Upper lobe of left lung (tissue), 6 donors: ENCODE data around the gene BARX2. TPM values are rescaled to one million over a fixed set of nuclear protein-coding genes. Genes with fewer than 3 reads are reported as not detected.
A peak's percentile ranks its signal among the peaks of the same experiment; 100 is the strongest.

Experiments
- ATAC-seq, 2 donors: fragments of 200-7000 bp; cut with Tn5 transposase; one replicate each; pipeline ENCODE4 v1.9.1; 2022; ENCODE audit warnings: mild to moderate bottlenecking in 2 of 2, moderate library complexity in 2 of 2; ENCODE audit not compliant: low FRiP score in 2 of 2
- DNase-seq, 2 donors: peaks; one replicate each; pipeline ENCODE4 v3.0.0-alpha.2; 2019 to 2020
- H3K27ac ChIP-seq, 4 donors: fragments of 200-600 bp; sonication (generic); one replicate each; pipeline ENCODE4 v1.5.1; 2016 to 2019
- H3K27me3 ChIP-seq, 4 donors: fragments of 200-600 bp; sonication (generic); one replicate each; pipeline ENCODE4 v1.5.1; 2017 to 2019
- H3K36me3 ChIP-seq, 4 donors: fragments of 200-600 bp; sonication (generic); one replicate each; pipeline ENCODE4 v1.5.1; 2016 to 2019
- H3K4me1 ChIP-seq, 4 donors: fragments of 200-600 bp; sonication (generic); one replicate each; pipeline ENCODE4 v1.5.1; 2018 to 2019
- H3K4me3 ChIP-seq, 4 donors: fragments of 200-600 bp; sonication (generic); one replicate each; pipeline ENCODE4 v1.5.1; 2017 to 2019; ENCODE audit warnings: mild to moderate bottlenecking in 2 of 4, moderate library complexity in 1 of 4
- H3K9me3 ChIP-seq, 4 donors: fragments of 200-600 bp; sonication (generic); one replicate each; pipeline ENCODE4 v1.5.1; 2018 to 2019
- EP300 ChIP-seq, 4 donors: sonication (generic); formaldehyde crosslinking; IDR thresholded peaks; one replicate each; pipeline ENCODE4 v1.5.1; 2017; ENCODE audit warnings: antibody characterized with exemption in 4 of 4, control low read depth in 2 of 4
- POLR2A ChIP-seq, 4 donors: fragments of 450-650 bp; IDR thresholded peaks; one replicate each; pipeline ENCODE4 v1.5.1; 2016 to 2017; ENCODE audit warnings: antibody characterized with exemption in 4 of 4, mild to moderate bottlenecking in 2 of 4
- POLR2AphosphoS5 ChIP-seq, 2 donors: sonication (generic); formaldehyde crosslinking; IDR thresholded peaks; one replicate each; pipeline ENCODE4 v1.5.1; 2017; ENCODE audit warnings: antibody characterized with exemption in 2 of 2
- WGBS, 2 donors: methylation state at CpG; one replicate each; pipeline ENCODE4 v1.1.5; 2017 to 2018; 5-methylcytosine and 5-hydroxymethylcytosine counted together
- total RNA-seq, 6 donors: library from RNA; depleted of rRNA in 4 of 6; stranded (reverse); fragments of >200 nt in 4 of 6; gene quantifications; one replicate each; pipeline versions ENCODE4 v1.1.0 to v1.2.1, GENCODE V29; 2016 to 2021
- TF ChIP-seq, protein P1 (sequence below), 6 experiments: fragments of 450-650 bp in 4 of 6; fragments of 200-600 bp in 2 of 6; sonication (generic) in 2 of 6; IDR thresholded peaks; one replicate each; pipeline ENCODE4 v1.5.1; 2016 to 2019; ENCODE audit warnings: antibody characterized with exemption in 6 of 6
- donor health status: DM: no; HTN: no; CAD: no; lungs with moderate emphysema.
- donor health status: DM: no; HTN: yes; CAD: no; lungs with severe emphysema.

The BARX2 gene
- total RNA-seq, 6 donors from 2014 or later = 0.30 to 0.89 (median 0.30) TPM; not detected in 3

DNA sequence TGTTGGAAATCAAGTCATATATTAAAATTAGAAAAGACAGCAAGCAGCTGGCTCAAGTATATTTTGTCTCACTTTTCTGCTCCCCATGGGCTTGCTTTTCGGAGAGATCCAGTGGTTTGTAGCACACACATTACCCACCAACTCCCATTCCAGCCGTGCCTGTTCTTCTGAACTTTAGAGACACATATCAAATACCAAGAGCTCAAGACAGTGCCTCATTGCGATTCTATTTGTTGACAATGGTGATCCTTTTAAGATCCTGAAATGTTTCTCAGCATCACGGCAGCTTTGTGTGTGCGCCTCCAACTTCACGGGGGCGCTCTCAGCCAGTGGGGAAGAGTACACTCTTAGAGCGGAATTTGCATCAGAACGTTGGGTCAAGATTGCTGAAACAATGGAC is 52.9 kb downstream of the BARX2 start:
- no peaks in the 10 kb centered on the region for H3K4me1 ChIP-seq
- DNase-seq (no peak), ATAC-seq (no peak)
- no peaks in the 10 kb centered on the region for H3K36me3 ChIP-seq
- H3K27me3 ChIP-seq = no peaks in the 10 kb centered on the region
- TF ChIP-seq POLR2A (IDR thresholded peaks at IDR 0.05) (no peak), EP300 (IDR thresholded peaks at IDR 0.05) (no peak), POLR2AphosphoS5 (IDR thresholded peaks at IDR 0.05) (no peak)
- TF ChIP-seq, protein P1, sequence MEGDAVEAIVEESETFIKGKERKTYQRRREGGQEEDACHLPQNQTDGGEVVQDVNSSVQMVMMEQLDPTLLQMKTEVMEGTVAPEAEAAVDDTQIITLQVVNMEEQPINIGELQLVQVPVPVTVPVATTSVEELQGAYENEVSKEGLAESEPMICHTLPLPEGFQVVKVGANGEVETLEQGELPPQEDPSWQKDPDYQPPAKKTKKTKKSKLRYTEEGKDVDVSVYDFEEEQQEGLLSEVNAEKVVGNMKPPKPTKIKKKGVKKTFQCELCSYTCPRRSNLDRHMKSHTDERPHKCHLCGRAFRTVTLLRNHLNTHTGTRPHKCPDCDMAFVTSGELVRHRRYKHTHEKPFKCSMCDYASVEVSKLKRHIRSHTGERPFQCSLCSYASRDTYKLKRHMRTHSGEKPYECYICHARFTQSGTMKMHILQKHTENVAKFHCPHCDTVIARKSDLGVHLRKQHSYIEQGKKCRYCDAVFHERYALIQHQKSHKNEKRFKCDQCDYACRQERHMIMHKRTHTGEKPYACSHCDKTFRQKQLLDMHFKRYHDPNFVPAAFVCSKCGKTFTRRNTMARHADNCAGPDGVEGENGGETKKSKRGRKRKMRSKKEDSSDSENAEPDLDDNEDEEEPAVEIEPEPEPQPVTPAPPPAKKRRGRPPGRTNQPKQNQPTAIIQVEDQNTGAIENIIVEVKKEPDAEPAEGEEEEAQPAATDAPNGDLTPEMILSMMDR (IDR thresholded peaks at IDR 0.05) = no peak
- H3K4me3 ChIP-seq = no peak overlapping the region
- no peak overlapping the region for H3K27ac ChIP-seq
- 87 to 89% methylated on average over 9 of the region's 9 CpGs for WGBS, 2 donors
- H3K9me3 ChIP-seq = peaks cover 0 to 8% (median 3%) of the 10 kb centered on the region in 4 donors

DNA sequence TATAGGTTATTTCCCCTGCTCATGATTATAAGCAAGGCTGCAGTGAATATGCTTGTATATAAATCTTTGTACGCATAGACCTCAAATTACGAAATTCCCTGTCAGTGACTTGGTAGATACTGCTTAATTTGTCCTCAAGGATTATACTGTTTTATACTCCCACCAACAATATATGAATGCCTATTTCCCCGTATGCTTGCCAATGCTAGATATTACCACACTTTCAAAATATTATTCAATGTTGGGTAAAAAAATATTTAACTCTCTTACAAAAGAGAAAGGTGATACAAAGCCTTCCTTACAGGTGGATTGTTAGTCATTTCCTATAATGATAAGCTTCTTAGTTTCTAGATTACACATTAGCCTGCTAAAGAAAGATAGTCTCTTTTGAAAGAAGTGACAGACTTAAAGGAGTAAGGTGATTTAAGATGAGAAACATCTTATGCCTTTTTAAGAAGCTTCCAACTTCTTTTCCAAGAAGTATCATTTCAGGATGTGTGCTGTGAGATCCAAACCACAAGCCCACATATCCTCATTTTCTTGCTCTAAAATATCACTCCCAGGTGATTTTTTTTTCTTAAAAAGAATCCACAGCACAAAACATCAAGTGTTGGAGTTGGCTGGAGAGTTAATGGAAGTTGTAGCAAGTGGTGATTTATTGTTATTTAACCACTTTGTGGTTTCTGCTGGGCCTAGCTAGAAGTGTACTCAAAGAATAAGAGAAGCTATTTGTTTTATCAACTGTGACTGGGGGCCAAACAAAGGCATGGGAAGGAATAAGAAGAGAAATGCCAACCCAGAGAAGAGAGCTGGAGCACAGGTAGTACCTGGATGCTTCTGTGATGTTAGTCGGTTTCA is 59.2 kb downstream of the BARX2 start:
- ATAC-seq (no peak), DNase-seq (no peak)
- no peaks in the 10 kb centered on the region for H3K27me3 ChIP-seq
- TF ChIP-seq POLR2AphosphoS5 (IDR thresholded peaks at IDR 0.05) = no peak
- TF ChIP-seq POLR2A (IDR thresholded peaks at IDR 0.05) = no peak
- TF ChIP-seq EP300 (IDR thresholded peaks at IDR 0.05) = no peak
- peaks cover 0 to 8% (median 3%) of the 10 kb centered on the region in 4 donors for H3K9me3 ChIP-seq
- H3K4me1 ChIP-seq = no peaks in the 10 kb centered on the region
- 53 to 65% methylated on average over 4 of the region's 4 CpGs for WGBS, 2 donors
- no peak overlapping the region for H3K27ac ChIP-seq
- H3K36me3 ChIP-seq = no peaks in the 10 kb centered on the region
- no peak overlapping the region for H3K4me3 ChIP-seq

DNA sequence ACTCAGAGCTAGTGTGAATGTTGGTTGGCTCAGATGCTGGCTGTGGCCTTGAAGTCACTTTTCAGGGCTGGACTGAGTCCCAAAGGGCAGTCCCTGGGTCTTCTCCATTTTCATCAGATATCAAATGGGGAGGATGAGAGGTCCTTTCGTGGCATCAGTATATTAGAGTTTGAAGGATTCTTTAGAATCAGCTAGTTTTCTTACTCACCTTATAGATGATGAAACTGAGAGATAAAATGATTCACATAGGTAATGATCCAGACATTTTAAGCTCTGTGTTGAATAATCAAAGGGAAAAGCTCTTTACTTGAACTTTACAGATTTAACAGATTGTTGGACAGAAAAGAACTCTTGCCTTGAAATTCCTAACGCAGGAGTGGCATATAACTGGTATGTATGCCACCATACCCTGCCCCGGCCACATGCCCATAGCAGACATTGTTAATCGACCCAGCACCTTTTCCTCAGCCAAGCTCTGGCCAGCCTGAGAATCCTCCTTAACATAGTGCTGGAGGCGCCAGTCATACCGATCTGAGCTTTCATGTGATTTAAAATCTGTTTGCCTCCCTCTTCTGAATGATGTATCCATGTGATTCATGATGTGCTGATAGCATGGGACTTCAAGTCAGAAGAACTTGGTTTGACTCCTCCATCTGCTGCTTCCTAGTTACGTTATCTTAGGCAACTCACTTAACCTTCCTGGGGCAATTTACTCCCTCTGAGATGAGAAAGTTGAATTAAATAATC is 60.0 kb downstream of the BARX2 start:
- no peak overlapping the region for H3K4me3 ChIP-seq
- TF ChIP-seq POLR2A (IDR thresholded peaks at IDR 0.05) (no peak), EP300 (IDR thresholded peaks at IDR 0.05) (no peak), POLR2AphosphoS5 (IDR thresholded peaks at IDR 0.05) (no peak)
- TF ChIP-seq, protein P1 (IDR thresholded peaks at IDR 0.05) = no peak
- peaks cover 0 to 7% (median 3%) of the 10 kb centered on the region in 4 donors for H3K9me3 ChIP-seq
- no peaks in the 10 kb centered on the region for H3K4me1 ChIP-seq
- no peaks in the 10 kb centered on the region for H3K27me3 ChIP-seq
- H3K36me3 ChIP-seq = no peaks in the 10 kb centered on the region
- no peak for DNase-seq
- WGBS, 2 donors = 75 to 76% methylated on average over 7 of the region's 7 CpGs
- no peak for ATAC-seq
- H3K27ac ChIP-seq = no peak overlapping the region

DNA sequence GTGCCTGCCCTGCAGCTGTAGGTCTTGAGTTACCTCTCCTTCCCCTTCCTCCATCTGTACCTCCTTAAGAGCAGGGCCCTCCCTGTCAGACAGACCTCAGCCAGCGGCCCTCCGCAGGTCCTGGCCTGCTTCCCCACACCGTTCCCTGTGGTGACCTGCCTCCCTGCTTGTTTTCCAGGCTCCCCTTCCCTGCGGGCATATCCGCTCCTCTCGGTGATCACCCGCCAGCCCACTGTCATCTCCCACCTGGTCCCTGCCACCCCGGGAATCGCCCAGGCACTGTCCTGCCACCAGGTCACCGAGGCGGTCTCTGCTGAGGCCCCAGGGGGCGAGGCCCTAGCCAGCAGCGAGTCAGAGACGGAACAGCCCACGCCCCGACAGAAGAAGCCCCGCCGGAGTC is 60.9 kb downstream of the BARX2 start:
- TF ChIP-seq POLR2A (IDR thresholded peaks at IDR 0.05) (no peak), POLR2AphosphoS5 (IDR thresholded peaks at IDR 0.05) (no peak), EP300 (IDR thresholded peaks at IDR 0.05) (no peak)
- TF ChIP-seq, protein P1 (IDR thresholded peaks at IDR 0.05) = no peak
- 90% methylated on average over 16 to 18 of the region's 18 CpGs for WGBS, 2 donors

DNA sequence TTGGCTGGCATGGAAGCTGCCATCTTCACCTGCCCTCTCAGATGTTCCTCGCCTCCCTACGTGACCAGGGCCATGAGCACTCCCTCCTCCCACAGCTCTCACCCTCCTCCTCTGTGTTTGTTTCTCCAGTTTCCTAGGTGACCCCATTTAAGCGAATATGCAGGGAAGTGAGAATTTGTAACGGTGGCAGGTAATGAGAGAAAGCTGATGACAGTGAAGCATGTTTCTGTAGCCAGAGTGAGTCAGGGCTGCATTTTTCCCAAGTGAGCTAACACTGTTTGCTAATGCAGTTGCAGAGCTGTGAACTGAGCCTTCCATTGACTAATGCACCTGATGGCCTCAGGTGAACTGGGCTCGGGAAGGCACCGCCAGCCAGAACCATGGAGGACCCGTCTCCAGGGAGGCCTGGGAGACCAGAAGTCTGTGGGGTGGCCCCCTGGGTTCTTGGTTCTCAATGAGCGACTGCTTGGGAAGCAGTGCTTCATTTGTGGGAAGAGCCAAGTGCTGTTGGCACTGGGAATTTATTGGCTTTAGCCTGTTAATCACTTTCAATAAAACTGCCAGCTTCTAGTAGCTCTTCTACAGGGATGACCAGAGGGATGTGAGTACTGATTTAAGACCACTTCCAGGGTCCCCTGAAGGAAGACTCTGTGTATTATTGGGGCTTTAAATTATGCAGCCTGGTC is 64.5 kb downstream of the BARX2 start:
- Histone ChIP-seq H3K27me3 (no peaks in the 10 kb centered on the region), H3K9me3 (no peaks in the 10 kb centered on the region), H3K36me3 (no peaks in the 10 kb centered on the region), H3K27ac (no peak overlapping the region), H3K4me3 (no peak overlapping the region), H3K4me1 (no peaks in the 10 kb centered on the region)
- 76 to 81% methylated on average over 5 to 8 of the region's 8 CpGs for WGBS, 2 donors
- DNase-seq (peak in 1 of 2 donors; percentile 36), ATAC-seq (peak in 1 of 2 donors; percentile 47)
- TF ChIP-seq POLR2AphosphoS5 (IDR thresholded peaks at IDR 0.05) (no peak), EP300 (IDR thresholded peaks at IDR 0.05) (no peak), POLR2A (IDR thresholded peaks at IDR 0.05) (no peak)
- TF ChIP-seq, protein P1 (IDR thresholded peaks at IDR 0.05) = no peak

More for the DNA sequence above, 60.9 kb downstream of the BARX2 start:
- H3K4me3 ChIP-seq = no peak overlapping the region
- H3K36me3 ChIP-seq = no peaks in the 10 kb centered on the region
- no peaks in the 10 kb centered on the region for H3K4me1 ChIP-seq
- DNase-seq (peak in 1 of 2 donors; percentile 47), ATAC-seq (no peak)
- no peak overlapping the region for H3K27ac ChIP-seq
- H3K27me3 ChIP-seq = no peaks in the 10 kb centered on the region
- no peaks in the 10 kb centered on the region for H3K9me3 ChIP-seq
